HepG2 (cell line): ENCODE measurements around the gene RABGAP1. TPM values are rescaled to one million over a fixed set of nuclear protein-coding genes. Genes with fewer than 3 reads are reported as not detected.

Experiments
- ARHGAP35 ChIP-seq: sonication (generic); formaldehyde crosslinking; IDR thresholded peaks from 2 replicates; pipeline ENCODE4 v1.9.0; 2022; ENCODE audit warnings: mild to moderate bottlenecking, inconsistent platforms, moderate library complexity, missing genetic modification reagents, borderline replicate concordance
- MIER2 ChIP-seq: IDR thresholded peaks from 2 replicates; pipeline ENCODE4 v1.6.1; 2016; ENCODE audit warnings: missing biosample characterization, missing genetic modification reagents
- NAIF1 ChIP-seq: sonication (generic); formaldehyde crosslinking; IDR thresholded peaks from 2 replicates; pipeline ENCODE4 v1.5.0; 2020; ENCODE audit warnings: mild to moderate bottlenecking, missing genetic modification reagents, borderline replicate concordance
- NBN ChIP-seq: fragments of 450-650 bp; conservative IDR thresholded peaks from 2 replicates; pipeline ENCODE4 v1.6.1; 2017
- NCOA5 ChIP-seq: sonication (generic); formaldehyde crosslinking; IDR thresholded peaks from 2 replicates; pipeline ENCODE4 v1.4.0; 2020; ENCODE audit warnings: missing genetic modification reagents
- NKX3-1 ChIP-seq: sonication (generic); formaldehyde crosslinking; IDR thresholded peaks from 2 replicates; pipeline ENCODE4 v1.5.0; 2020; ENCODE audit warnings: missing genetic modification reagents
- PRDM15 ChIP-seq: sonication (generic); formaldehyde crosslinking; IDR thresholded peaks from 2 replicates; pipeline ENCODE4 v1.4.0; 2020; ENCODE audit warnings: missing genetic modification reagents
- RBFOX2 ChIP-seq: fragments of 200-400 bp; formaldehyde crosslinking; IDR thresholded peaks from 2 replicates; pipeline ENCODE4 v1.6.1; 2017; ENCODE audit warnings: low read depth, mild to moderate bottlenecking, low read length
- SP5 ChIP-seq: IDR thresholded peaks from 2 replicates; pipeline ENCODE4 v1.6.1; 2016; ENCODE audit warnings: low read depth, borderline replicate concordance
- ZBTB38 ChIP-seq: sonication (generic); formaldehyde crosslinking; IDR thresholded peaks from 2 replicates; pipeline ENCODE4 v1.5.1; 2020; ENCODE audit warnings: mild to moderate bottlenecking, missing genetic modification reagents
- ZNF10 ChIP-seq: sonication (generic); formaldehyde crosslinking; IDR thresholded peaks from 2 replicates; pipeline ENCODE4 v1.4.0; 2020; ENCODE audit warnings: mild to moderate bottlenecking, low read depth, missing genetic modification reagents, borderline replicate concordance
- ZNF572 ChIP-seq: sonication (generic); formaldehyde crosslinking; IDR thresholded peaks from 2 replicates; pipeline ENCODE4 v1.5.1; 2020; ENCODE audit warnings: mild to moderate bottlenecking, missing genetic modification reagents
- ZNF720 ChIP-seq: sonication (generic); formaldehyde crosslinking; IDR thresholded peaks from 2 replicates; pipeline ENCODE4 v1.4.0; 2020; ENCODE audit warnings: missing genetic modification reagents
- ZNF724P ChIP-seq: sonication (generic); formaldehyde crosslinking; IDR thresholded peaks from 2 replicates; pipeline ENCODE4 v1.8.0; 2022; ENCODE audit warnings: missing genetic modification reagents, borderline replicate concordance
- polyA plus RNA-seq, 8 experiments: library from polyadenylated mRNA; depleted of rRNA in 3 of 8; stranded (reverse) in 7 of 8; unstranded in 1 of 8; fragments of >200 nt; fragmentation: Illumina TruSeq in 4 of 8; extraction: Trizol in 4 of 8; gene quantifications; 2 replicates each; pipeline versions ENCODE4 v1.2.1 to v1.2.3, GENCODE V29; 2011 to 2016; ENCODE audit warnings: low read depth in 4 of 8, missing spikeins in 1 of 8, mixed read lengths in 1 of 8; ENCODE audit not compliant: insufficient read depth in 1 of 8
- total RNA-seq, 5 experiments: library from RNA; depleted of rRNA; stranded (reverse); fragments of >200 nt; fragmentation: Illumina TruSeq; extraction: Trizol; gene quantifications; 2 replicates each; pipeline ENCODE4 v1.2.3, GENCODE V29; 2016; ENCODE audit warnings: low read depth in 1 of 5
- TF ChIP-seq, protein P1 (sequence below): sonication (generic); formaldehyde crosslinking; IDR thresholded peaks from 2 replicates; pipeline ENCODE4 v1.4.0; 2020; ENCODE audit warnings: mild to moderate bottlenecking, missing genetic modification reagents
- TF ChIP-seq, protein P2 (sequence below): sonication (generic); formaldehyde crosslinking; IDR thresholded peaks from 2 replicates; pipeline ENCODE4 v1.5.1; 2020; ENCODE audit warnings: mild to moderate bottlenecking, missing genetic modification reagents, borderline replicate concordance
- TF ChIP-seq, protein P3 (sequence below): sonication (generic); formaldehyde crosslinking; IDR thresholded peaks from 2 replicates; pipeline ENCODE4 v1.4.0; 2020; ENCODE audit warnings: missing genetic modification reagents; ENCODE audit errors: not compliant biosample characterization
- TF ChIP-seq, protein P4 (sequence below): sonication (generic); formaldehyde crosslinking; conservative IDR thresholded peaks from 2 replicates; pipeline ENCODE4 v1.5.0; 2020; ENCODE audit warnings: missing genetic modification reagents

Gene RABGAP1
- total and polyA plus RNA-seq, 2 of the 13 experiments (the other 11 are each of a cell fraction or from before 2014, with no cell fraction given): 19.1 to 19.3 TPM

DNA sequence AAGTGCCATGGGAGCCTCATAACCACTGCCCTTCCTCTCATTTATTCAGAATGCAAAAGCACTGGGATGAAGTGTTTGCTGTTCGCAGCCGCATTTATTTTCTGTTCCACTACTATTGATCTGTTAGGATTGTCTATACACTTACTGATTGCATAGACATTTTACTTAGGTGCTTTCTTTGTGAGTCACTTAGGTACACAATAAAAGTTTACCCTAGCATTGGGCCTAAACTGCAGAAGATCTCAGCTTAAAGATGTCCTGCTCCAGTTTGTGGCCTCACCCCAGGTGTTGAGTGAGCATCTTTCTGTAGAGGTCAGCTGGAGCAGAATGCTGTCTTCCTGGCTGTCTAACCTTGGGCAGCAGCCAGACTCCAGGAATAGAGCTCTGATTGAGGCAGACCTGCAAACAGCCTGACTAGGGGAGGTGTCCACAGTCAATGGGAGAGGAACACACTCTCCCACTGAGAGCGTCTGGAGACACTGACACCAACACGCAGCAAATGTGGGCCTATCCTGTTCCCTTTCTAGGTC is 146.6 kb downstream of the RABGAP1 start (continued):
- TF ChIP-seq, protein P1, sequence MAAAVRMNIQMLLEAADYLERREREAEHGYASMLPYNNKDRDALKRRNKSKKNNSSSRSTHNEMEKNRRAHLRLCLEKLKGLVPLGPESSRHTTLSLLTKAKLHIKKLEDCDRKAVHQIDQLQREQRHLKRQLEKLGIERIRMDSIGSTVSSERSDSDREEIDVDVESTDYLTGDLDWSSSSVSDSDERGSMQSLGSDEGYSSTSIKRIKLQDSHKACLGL (CRISPR knock-in tag): no peak
- TF ChIP-seq NKX3-1 (CRISPR knock-in tag) (no peak), ZNF10 (no peak), ARHGAP35 (no peak), ZNF724P (CRISPR knock-in tag) (no peak), ZNF572 (no peak), MIER2 (CRISPR knock-in tag) (no peak), NCOA5 (CRISPR knock-in tag) (no peak), ZBTB38 (CRISPR knock-in tag) (no peak), NBN (no peak), NAIF1 (CRISPR knock-in tag) (peak; percentile 72; the same call in 1 of the 2 replicates), PRDM15 (CRISPR knock-in tag) (no peak), ZNF720 (CRISPR knock-in tag) (no peak), RBFOX2 (no peak), SP5 (CRISPR knock-in tag) (peak; percentile 28; the same call in 1 of the 2 replicates)
- TF ChIP-seq, protein P2, sequence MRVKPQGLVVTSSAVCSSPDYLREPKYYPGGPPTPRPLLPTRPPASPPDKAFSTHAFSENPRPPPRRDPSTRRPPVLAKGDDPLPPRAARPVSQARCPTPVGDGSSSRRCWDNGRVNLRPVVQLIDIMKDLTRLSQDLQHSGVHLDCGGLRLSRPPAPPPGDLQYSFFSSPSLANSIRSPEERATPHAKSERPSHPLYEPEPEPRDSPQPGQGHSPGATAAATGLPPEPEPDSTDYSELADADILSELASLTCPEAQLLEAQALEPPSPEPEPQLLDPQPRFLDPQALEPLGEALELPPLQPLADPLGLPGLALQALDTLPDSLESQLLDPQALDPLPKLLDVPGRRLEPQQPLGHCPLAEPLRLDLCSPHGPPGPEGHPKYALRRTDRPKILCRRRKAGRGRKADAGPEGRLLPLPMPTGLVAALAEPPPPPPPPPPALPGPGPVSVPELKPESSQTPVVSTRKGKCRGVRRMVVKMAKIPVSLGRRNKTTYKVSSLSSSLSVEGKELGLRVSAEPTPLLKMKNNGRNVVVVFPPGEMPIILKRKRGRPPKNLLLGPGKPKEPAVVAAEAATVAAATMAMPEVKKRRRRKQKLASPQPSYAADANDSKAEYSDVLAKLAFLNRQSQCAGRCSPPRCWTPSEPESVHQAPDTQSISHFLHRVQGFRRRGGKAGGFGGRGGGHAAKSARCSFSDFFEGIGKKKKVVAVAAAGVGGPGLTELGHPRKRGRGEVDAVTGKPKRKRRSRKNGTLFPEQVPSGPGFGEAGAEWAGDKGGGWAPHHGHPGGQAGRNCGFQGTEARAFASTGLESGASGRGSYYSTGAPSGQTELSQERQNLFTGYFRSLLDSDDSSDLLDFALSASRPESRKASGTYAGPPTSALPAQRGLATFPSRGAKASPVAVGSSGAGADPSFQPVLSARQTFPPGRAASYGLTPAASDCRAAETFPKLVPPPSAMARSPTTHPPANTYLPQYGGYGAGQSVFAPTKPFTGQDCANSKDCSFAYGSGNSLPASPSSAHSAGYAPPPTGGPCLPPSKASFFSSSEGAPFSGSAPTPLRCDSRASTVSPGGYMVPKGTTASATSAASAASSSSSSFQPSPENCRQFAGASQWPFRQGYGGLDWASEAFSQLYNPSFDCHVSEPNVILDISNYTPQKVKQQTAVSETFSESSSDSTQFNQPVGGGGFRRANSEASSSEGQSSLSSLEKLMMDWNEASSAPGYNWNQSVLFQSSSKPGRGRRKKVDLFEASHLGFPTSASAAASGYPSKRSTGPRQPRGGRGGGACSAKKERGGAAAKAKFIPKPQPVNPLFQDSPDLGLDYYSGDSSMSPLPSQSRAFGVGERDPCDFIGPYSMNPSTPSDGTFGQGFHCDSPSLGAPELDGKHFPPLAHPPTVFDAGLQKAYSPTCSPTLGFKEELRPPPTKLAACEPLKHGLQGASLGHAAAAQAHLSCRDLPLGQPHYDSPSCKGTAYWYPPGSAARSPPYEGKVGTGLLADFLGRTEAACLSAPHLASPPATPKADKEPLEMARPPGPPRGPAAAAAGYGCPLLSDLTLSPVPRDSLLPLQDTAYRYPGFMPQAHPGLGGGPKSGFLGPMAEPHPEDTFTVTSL (CRISPR knock-in tag): peak; percentile 98; the same call in 1 of the 2 replicates
- TF ChIP-seq, protein P3, sequence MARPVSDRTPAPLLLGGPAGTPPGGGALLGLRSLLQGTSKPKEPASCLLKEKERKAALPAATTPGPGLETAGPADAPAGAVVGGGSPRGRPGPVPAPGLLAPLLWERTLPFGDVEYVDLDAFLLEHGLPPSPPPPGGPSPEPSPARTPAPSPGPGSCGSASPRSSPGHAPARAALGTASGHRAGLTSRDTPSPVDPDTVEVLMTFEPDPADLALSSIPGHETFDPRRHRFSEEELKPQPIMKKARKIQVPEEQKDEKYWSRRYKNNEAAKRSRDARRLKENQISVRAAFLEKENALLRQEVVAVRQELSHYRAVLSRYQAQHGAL: no peak
- TF ChIP-seq, protein P4, sequence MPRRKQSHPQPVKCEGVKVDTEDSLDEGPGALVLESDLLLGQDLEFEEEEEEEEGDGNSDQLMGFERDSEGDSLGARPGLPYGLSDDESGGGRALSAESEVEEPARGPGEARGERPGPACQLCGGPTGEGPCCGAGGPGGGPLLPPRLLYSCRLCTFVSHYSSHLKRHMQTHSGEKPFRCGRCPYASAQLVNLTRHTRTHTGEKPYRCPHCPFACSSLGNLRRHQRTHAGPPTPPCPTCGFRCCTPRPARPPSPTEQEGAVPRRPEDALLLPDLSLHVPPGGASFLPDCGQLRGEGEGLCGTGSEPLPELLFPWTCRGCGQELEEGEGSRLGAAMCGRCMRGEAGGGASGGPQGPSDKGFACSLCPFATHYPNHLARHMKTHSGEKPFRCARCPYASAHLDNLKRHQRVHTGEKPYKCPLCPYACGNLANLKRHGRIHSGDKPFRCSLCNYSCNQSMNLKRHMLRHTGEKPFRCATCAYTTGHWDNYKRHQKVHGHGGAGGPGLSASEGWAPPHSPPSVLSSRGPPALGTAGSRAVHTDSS (CRISPR knock-in tag): no peak
